WTC11 (cell line): ENCODE results near the gene NUAK1. TPM values are rescaled to one million over a fixed set of nuclear protein-coding genes. Genes with fewer than 3 reads are reported as not detected.

ENCODE experiments used
- ATAC-seq: fragments of 200-7000 bp; cut with Tn5 transposase; 2 replicates; pipeline ENCODE4 v1.10.0; 2021; ENCODE audit warnings: mild to moderate bottlenecking, moderate library complexity
- CTCF ChIA-PET: fragments of 300-600 bp; sonication (Branson Sonifier 250); formaldehyde crosslinking; loops from one replicate; lab custom pipeline; 2021; ENCODE audit warnings: antibody characterized with exemption; lab: Charles Lee
- POLR2A ChIA-PET: fragments of 350-600 bp; sonication (Branson Sonifier 250); formaldehyde crosslinking; loops from one replicate; lab custom pipeline; 2021; ENCODE audit warnings: antibody characterized with exemption; lab: Charles Lee
- DNase-seq: peaks from one replicate; pipeline ENCODE4 v3.0.0; 2021; ENCODE audit warnings: low spot score
- H3K27ac Mint-ChIP-seq: 2 replicates; pipeline ENCODE4 v1.8.0; 2021; ENCODE audit warnings: mixed read lengths
- H3K27me3 Mint-ChIP-seq: 2 replicates; pipeline ENCODE4 v1.8.0; 2021; ENCODE audit warnings: low read depth, mild to moderate bottlenecking, moderate library complexity, mixed read lengths
- H3K36me3 Mint-ChIP-seq: 2 replicates; pipeline ENCODE4 v1.8.0; 2021; ENCODE audit warnings: mixed read lengths
- H3K4me1 Mint-ChIP-seq: 2 replicates; pipeline ENCODE4 v1.8.0; 2022; ENCODE audit warnings: mixed read lengths
- H3K4me3 Mint-ChIP-seq: 2 replicates; pipeline ENCODE4 v1.8.0; 2021; ENCODE audit warnings: mild to moderate bottlenecking, moderate library complexity, mixed read lengths
- H3K9me3 Mint-ChIP-seq: 2 replicates; pipeline ENCODE4 v1.8.0; 2021; ENCODE audit warnings: mixed read lengths
- ATF1 ChIP-seq: sonication (generic); formaldehyde crosslinking; IDR thresholded peaks from 2 replicates; pipeline ENCODE4 v1.8.1; 2023; ENCODE audit warnings: mild to moderate bottlenecking, moderate library complexity, missing genetic modification reagents
- ATF6 ChIP-seq: sonication (generic); formaldehyde crosslinking; IDR thresholded peaks from 2 replicates; pipeline ENCODE4 v1.8.1; 2023; ENCODE audit warnings: mild to moderate bottlenecking, missing genetic modification reagents
- CBFB ChIP-seq: sonication (generic); formaldehyde crosslinking; IDR thresholded peaks from 2 replicates; pipeline ENCODE4 v1.8.1; 2022; ENCODE audit warnings: mild to moderate bottlenecking, low read depth, missing genetic modification reagents
- CREM ChIP-seq: sonication (generic); formaldehyde crosslinking; IDR thresholded peaks from 2 replicates; pipeline ENCODE4 v1.8.1; 2022; ENCODE audit warnings: mild to moderate bottlenecking, missing genetic modification reagents, moderate library complexity
- HMGA2 ChIP-seq: fragments of 250-450 bp; sonication (Bioruptor Pico); IDR thresholded peaks from 2 replicates; pipeline ENCODE4 v1.4.0; 2021; ENCODE audit warnings: mild to moderate bottlenecking, moderate library complexity
- NFE2L1 ChIP-seq: sonication (generic); formaldehyde crosslinking; IDR thresholded peaks from 2 replicates; pipeline ENCODE4 v1.8.1; 2023; ENCODE audit warnings: missing genetic modification reagents
- NR1H2 ChIP-seq: sonication (generic); formaldehyde crosslinking; IDR thresholded peaks from 2 replicates; pipeline ENCODE4 v1.9.0; 2021; ENCODE audit warnings: mild to moderate bottlenecking, moderate library complexity, missing genetic modification reagents
- PRDM15 ChIP-seq: sonication (generic); formaldehyde crosslinking; IDR thresholded peaks from 2 replicates; pipeline ENCODE4 v1.8.0; 2022; ENCODE audit warnings: missing genetic modification reagents
- RORB ChIP-seq: fragments of 250-450 bp; sonication (Bioruptor Pico); IDR thresholded peaks from 2 replicates; pipeline ENCODE4 v1.9.0; 2021; ENCODE audit warnings: mild to moderate bottlenecking
- SOX15 ChIP-seq: fragments of 250-450 bp; sonication (Bioruptor Pico); IDR thresholded peaks from 2 replicates; pipeline ENCODE4 v1.9.0; 2021; ENCODE audit warnings: mild to moderate bottlenecking
- TEAD1 ChIP-seq: sonication (generic); formaldehyde crosslinking; IDR thresholded peaks from 2 replicates; pipeline ENCODE4 v1.8.0; 2022; ENCODE audit warnings: mild to moderate bottlenecking, missing genetic modification reagents
- TEAD4 ChIP-seq: sonication (generic); formaldehyde crosslinking; IDR thresholded peaks from 2 replicates; pipeline ENCODE4 v1.8.0; 2022; ENCODE audit warnings: mild to moderate bottlenecking, missing genetic modification reagents
- ZBTB43 ChIP-seq: sonication (generic); formaldehyde crosslinking; IDR thresholded peaks from 2 replicates; pipeline ENCODE4 v1.8.1; 2023; ENCODE audit warnings: mild to moderate bottlenecking, missing genetic modification reagents
- ZNF138 ChIP-seq: sonication (generic); formaldehyde crosslinking; conservative IDR thresholded peaks from 2 replicates; pipeline ENCODE4 v1.8.1; 2022; ENCODE audit warnings: mild to moderate bottlenecking, moderate library complexity, missing genetic modification reagents
- ZNF317 ChIP-seq: sonication (generic); formaldehyde crosslinking; IDR thresholded peaks from 2 replicates; pipeline ENCODE4 v1.8.1; 2023; ENCODE audit warnings: low read depth, mild to moderate bottlenecking, moderate library complexity, missing genetic modification reagents, borderline replicate concordance
- total RNA-seq: library from RNA; stranded (reverse); gene quantifications from 3 replicates; pipeline ENCODE4 v1.2.3, GENCODE V29; 2021
- TF ChIP-seq, protein P1 (sequence below): sonication (generic); formaldehyde crosslinking; IDR thresholded peaks from 2 replicates; pipeline ENCODE4 v1.8.1; 2023; ENCODE audit warnings: mild to moderate bottlenecking, missing genetic modification reagents, borderline replicate concordance
- TF ChIP-seq, protein P2 (sequence below): sonication (generic); formaldehyde crosslinking; IDR thresholded peaks from 2 replicates; pipeline ENCODE4 v1.8.1; 2022; ENCODE audit warnings: missing genetic modification reagents, borderline replicate concordance
- TF ChIP-seq, protein P3 (sequence below): fragments of 250-450 bp; sonication (Bioruptor Pico); IDR thresholded peaks from 2 replicates; pipeline ENCODE4 v1.8.0; 2021; ENCODE audit warnings: mild to moderate bottlenecking

NUAK1 gene
- total RNA-seq, 1 experiment from 2014 or later: 15.9 TPM

GRCh38 chr12:106039242-106039641, 99.5 kb downstream of the NUAK1 start (continued):
- TF ChIP-seq ZNF317 (CRISPR knock-in tag) (no peak), NFE2L1 (CRISPR knock-in tag) (no peak), HMGA2 (no peak), ATF6 (CRISPR knock-in tag) (no peak)
- TF ChIP-seq, all 79 proteins: peak for 0

DNA sequence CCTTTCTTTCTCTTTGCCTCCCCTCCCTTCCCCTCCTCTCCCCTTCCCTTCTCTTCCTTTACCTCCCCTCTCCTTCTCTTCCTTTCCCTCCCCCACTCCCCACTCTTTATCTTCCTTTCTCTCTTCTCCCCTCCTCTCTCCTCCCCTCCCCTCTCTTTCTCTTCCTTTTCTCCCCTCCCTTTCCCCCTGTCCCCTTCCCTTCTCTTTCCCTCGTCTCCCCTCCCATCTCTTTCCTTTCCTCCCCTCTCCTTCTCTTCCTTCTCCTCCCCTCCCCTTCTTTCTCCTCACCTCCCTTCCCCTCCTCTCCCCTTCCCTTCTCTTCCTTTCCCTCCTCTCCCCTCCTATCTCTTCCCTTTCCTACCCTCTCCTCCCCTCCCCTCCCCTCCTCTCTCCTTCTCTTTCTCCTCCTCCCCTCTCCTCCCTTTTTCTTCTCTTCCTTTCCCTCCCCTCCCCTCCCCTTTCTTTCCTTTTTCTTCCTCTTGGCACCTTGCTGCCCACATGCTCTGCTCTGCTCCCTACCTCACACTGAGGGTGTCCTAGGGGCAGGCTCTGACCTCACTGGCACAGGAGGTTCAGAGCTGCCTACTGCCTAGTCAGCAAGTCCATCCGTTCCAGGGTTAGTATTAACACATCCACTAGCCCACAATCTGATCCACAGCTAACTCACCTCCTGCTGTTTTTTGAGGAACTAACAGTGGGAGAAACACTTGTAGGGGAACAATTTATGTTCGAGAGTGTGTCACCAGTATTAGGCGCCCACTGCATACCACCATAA, 101.0 kb downstream of the NUAK1 start:
- H3K4me1 Mint-ChIP-seq: peaks cover 12% of the 10 kb centered on the region
- TF ChIP-seq NR1H2 (CRISPR knock-in tag) (no peak), ATF1 (CRISPR knock-in tag) (no peak), TEAD1 (CRISPR knock-in tag) (no peak)
- TF ChIP-seq, protein P1, sequence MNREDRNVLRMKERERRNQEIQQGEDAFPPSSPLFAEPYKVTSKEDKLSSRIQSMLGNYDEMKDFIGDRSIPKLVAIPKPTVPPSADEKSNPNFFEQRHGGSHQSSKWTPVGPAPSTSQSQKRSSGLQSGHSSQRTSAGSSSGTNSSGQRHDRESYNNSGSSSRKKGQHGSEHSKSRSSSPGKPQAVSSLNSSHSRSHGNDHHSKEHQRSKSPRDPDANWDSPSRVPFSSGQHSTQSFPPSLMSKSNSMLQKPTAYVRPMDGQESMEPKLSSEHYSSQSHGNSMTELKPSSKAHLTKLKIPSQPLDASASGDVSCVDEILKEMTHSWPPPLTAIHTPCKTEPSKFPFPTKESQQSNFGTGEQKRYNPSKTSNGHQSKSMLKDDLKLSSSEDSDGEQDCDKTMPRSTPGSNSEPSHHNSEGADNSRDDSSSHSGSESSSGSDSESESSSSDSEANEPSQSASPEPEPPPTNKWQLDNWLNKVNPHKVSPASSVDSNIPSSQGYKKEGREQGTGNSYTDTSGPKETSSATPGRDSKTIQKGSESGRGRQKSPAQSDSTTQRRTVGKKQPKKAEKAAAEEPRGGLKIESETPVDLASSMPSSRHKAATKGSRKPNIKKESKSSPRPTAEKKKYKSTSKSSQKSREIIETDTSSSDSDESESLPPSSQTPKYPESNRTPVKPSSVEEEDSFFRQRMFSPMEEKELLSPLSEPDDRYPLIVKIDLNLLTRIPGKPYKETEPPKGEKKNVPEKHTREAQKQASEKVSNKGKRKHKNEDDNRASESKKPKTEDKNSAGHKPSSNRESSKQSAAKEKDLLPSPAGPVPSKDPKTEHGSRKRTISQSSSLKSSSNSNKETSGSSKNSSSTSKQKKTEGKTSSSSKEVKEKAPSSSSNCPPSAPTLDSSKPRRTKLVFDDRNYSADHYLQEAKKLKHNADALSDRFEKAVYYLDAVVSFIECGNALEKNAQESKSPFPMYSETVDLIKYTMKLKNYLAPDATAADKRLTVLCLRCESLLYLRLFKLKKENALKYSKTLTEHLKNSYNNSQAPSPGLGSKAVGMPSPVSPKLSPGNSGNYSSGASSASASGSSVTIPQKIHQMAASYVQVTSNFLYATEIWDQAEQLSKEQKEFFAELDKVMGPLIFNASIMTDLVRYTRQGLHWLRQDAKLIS: no peak
- TF ChIP-seq, protein P2, sequence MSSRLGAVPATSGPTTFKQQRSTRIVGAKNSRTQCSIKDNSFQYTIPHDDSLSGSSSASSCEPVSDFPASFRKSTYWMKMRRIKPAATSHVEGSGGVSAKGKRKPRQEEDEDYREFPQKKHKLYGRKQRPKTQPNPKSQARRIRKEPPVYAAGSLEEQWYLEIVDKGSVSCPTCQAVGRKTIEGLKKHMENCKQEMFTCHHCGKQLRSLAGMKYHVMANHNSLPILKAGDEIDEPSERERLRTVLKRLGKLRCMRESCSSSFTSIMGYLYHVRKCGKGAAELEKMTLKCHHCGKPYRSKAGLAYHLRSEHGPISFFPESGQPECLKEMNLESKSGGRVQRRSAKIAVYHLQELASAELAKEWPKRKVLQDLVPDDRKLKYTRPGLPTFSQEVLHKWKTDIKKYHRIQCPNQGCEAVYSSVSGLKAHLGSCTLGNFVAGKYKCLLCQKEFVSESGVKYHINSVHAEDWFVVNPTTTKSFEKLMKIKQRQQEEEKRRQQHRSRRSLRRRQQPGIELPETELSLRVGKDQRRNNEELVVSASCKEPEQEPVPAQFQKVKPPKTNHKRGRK (CRISPR knock-in tag): 0 out of 2 replicates have a peak, but pooled peaks have one; percentile 5
- TF ChIP-seq, all 79 proteins: peak for 1
- ChIA-PET CTCF (interaction anchor here (0.6 kb wide), 1 partner anchor 41 kb away, joined by 5 read pairs; no protein-coding TSS in a partner anchor), POLR2A (no interaction called here)
- Mint-ChIP-seq H3K27me3 (no peaks in the 10 kb centered on the region), H3K27ac (no peak overlapping the region), H3K9me3 (peaks cover 13% of the 10 kb centered on the region), H3K36me3 (no peaks in the 10 kb centered on the region), H3K4me3 (no peak overlapping the region)
- DNase-seq (no peak), ATAC-seq (no peak)

- Mint-ChIP-seq H3K9me3 (peaks cover 13% of the 10 kb centered on the region), H3K27ac (no peak overlapping the region), H3K27me3 (no peaks in the 10 kb centered on the region), H3K4me1 (peaks cover 12% of the 10 kb centered on the region), H3K4me3 (no peak overlapping the region), H3K36me3 (no peaks in the 10 kb centered on the region)
- CTCF ChIA-PET: no interaction called here
- DNase-seq: no peak
- POLR2A ChIA-PET: no interaction called here
- ATAC-seq: no peak
- TF ChIP-seq SOX15 (no peak), CREM (CRISPR knock-in tag) (no peak), NFE2L1 (CRISPR knock-in tag) (no peak), ZBTB43 (CRISPR knock-in tag) (no peak), ZNF138 (CRISPR knock-in tag) (no peak), RORB (no peak), PRDM15 (no peak), CBFB (CRISPR knock-in tag) (no peak), TEAD4 (CRISPR knock-in tag) (no peak)
- TF ChIP-seq, protein P3, sequence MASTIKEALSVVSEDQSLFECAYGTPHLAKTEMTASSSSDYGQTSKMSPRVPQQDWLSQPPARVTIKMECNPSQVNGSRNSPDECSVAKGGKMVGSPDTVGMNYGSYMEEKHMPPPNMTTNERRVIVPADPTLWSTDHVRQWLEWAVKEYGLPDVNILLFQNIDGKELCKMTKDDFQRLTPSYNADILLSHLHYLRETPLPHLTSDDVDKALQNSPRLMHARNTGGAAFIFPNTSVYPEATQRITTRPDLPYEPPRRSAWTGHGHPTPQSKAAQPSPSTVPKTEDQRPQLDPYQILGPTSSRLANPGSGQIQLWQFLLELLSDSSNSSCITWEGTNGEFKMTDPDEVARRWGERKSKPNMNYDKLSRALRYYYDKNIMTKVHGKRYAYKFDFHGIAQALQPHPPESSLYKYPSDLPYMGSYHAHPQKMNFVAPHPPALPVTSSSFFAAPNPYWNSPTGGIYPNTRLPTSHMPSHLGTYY: no peak
Measured at GRCh38 chr12:106035421-106035820, 103.3 kb downstream of the NUAK1 start.
